Panc1 (cell line): ENCODE data around the gene KRTAP5-1.
"Not testable (repeated sequence)": the region's sequence is repeated elsewhere in the genome, so short reads cannot be mapped to it uniquely, and the experiment has no call there.

Experiments
- CTCF ChIP-seq: fragments of 450-650 bp; IDR thresholded peaks from 2 replicates; pipeline ENCODE4 v1.5.1; 2017; ENCODE audit warnings: mild to moderate bottlenecking
- POLR2AphosphoS5 ChIP-seq: IDR thresholded peaks from 2 replicates; pipeline ENCODE4 v1.6.1; 2012; ENCODE audit warnings: mild to moderate bottlenecking, low read depth, low read length, moderate library complexity
- REST ChIP-seq, 2 experiments: IDR thresholded peaks; 2 replicates each; pipeline ENCODE4 v1.6.1; 2011 to 2012; ENCODE audit warnings: low read depth in 2 of 2, control low read depth in 1 of 2, low read length in 1 of 2, mild to moderate bottlenecking in 1 of 2, moderate library complexity in 1 of 2; ENCODE audit not compliant: insufficient read depth in 1 of 2
- TCF7L2 ChIP-seq: IDR thresholded peaks from 2 replicates; pipeline ENCODE4 v1.6.1; 2011; ENCODE audit warnings: mild to moderate bottlenecking, low read depth, low read length, inconsistent platforms

DNA sequence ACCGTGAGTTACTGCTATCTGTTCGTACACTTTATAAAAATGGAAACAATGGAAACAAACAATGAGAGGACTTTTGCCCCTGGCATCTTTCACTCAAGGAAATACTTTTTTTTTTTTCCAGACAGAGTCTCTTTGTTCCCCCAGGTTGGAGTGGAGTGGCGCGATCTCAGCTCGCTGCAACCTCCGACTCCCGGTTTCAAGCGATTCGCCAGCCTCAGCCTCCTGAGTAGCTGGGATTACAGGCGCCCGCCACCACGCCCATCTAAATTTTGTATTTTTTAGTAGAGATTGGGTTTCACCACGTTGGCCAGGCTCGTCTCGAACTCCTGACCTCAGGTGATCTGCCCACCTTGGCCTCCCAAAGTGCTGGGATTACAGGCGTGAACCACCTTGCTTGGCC, 9.3 kb downstream of the KRTAP5-1 start:
- TF ChIP-seq CTCF; POLR2AphosphoS5; REST (IDR thresholded peaks at IDR 0.05; ENCODE audit: insufficient read depth in 1 of 2, low read depth in 2 of 2, low read length in 1 of 2); TCF7L2: not testable (repeated sequence)
